Measurements from ENCODE around the gene GDPD1. TPM values are rescaled to one million over a fixed set of nuclear protein-coding genes. Genes with fewer than 3 reads are reported as not detected.

Gene GDPD1
- polyA plus RNA-seq, 1 donor from 2014 or later: 40.1 TPM

GRCh38 chr17:59299400-59300092, 79.2 kb downstream of the GDPD1 start:
- Histone ChIP-seq H3K27ac (ENCODE audit: low read length) (no peak overlapping the region), H4K20me1 (ENCODE audit: insufficient read depth) (no peaks in the 10 kb centered on the region), H3K9me2 (ENCODE audit: insufficient read depth, low read length) (no peaks in the 10 kb centered on the region), H3K36me3 (ENCODE audit: insufficient read depth, low read length) (no peaks in the 10 kb centered on the region), H3K9ac (ENCODE audit: low read length) (no peak overlapping the region), H3K9me3 (ENCODE audit: low read length) (no peaks in the 10 kb centered on the region), H3K4me2 (ENCODE audit: low read length) (no peak overlapping the region), H3K4me3 (ENCODE audit: low read length) (no peak overlapping the region), H3K27me3 (ENCODE audit: insufficient read depth, low read depth, low read length) (no peaks in the 10 kb centered on the region), H3K79me2 (replicated peaks; ENCODE audit: insufficient read depth, low read length) (no peaks in the 10 kb centered on the region), H3F3A (ENCODE audit: insufficient read depth, low read length, poor library complexity, severe bottlenecking) (no peaks in the 10 kb centered on the region), H2AFZ (ENCODE audit: low read depth, low read length) (no peak overlapping the region)
- no peak for TF ChIP-seq TAF1 (IDR thresholded peaks at IDR 0.05; ENCODE audit: low read depth)
- no peak for TF ChIP-seq REST (IDR thresholded peaks at IDR 0.05; ENCODE audit: borderline replicate concordance)
- TF ChIP-seq RAD21 (conservative IDR thresholded peaks at IDR 0.05): no peak
- no peak for TF ChIP-seq CTCF (IDR thresholded peaks at IDR 0.05; ENCODE audit: poor library complexity, severe bottlenecking)
- no peak for TF ChIP-seq EP300 (conservative IDR thresholded peaks at IDR 0.05; ENCODE audit: poor library complexity, severe bottlenecking)
- no peak for TF ChIP-seq SMC3 (conservative IDR thresholded peaks at IDR 0.05; ENCODE audit: poor library complexity)
- no peak for TF ChIP-seq EZH2 (IDR thresholded peaks at IDR 0.05; ENCODE audit: borderline replicate concordance, insufficient read depth, low read length, poor library complexity, severe bottlenecking)
- TF ChIP-seq POLR2AphosphoS5 (IDR thresholded peaks at IDR 0.05): no peak
- no peak for TF ChIP-seq MXI1 (conservative IDR thresholded peaks at IDR 0.05; ENCODE audit: poor library complexity, severe bottlenecking)

GRCh38 chr17:59300941-59301340, 80.6 kb downstream of the GDPD1 start:
- no peaks in the 10 kb centered on the region for H3K36me3 ChIP-seq (ENCODE audit: insufficient read depth, low read length)
- TF ChIP-seq MXI1 (conservative IDR thresholded peaks at IDR 0.05; ENCODE audit: poor library complexity, severe bottlenecking) (no peak), REST (IDR thresholded peaks at IDR 0.05; ENCODE audit: borderline replicate concordance) (no peak), RAD21 (conservative IDR thresholded peaks at IDR 0.05) (no peak)
- H3K9me2 ChIP-seq (ENCODE audit: insufficient read depth, low read length): no peaks in the 10 kb centered on the region

More at GRCh38 chr17:59300941-59301340, 80.6 kb downstream of the GDPD1 start:
- Histone ChIP-seq H3K9ac (ENCODE audit: low read length) (no peak overlapping the region), H3K27me3 (ENCODE audit: insufficient read depth, low read depth, low read length) (no peaks in the 10 kb centered on the region), H3F3A (ENCODE audit: insufficient read depth, low read length, poor library complexity, severe bottlenecking) (no peaks in the 10 kb centered on the region), H3K9me3 (ENCODE audit: low read length) (no peaks in the 10 kb centered on the region), H3K4me3 (ENCODE audit: low read length) (no peak overlapping the region), H3K79me2 (replicated peaks; ENCODE audit: insufficient read depth, low read length) (no peaks in the 10 kb centered on the region), H3K27ac (ENCODE audit: low read length) (no peak overlapping the region), H2AFZ (ENCODE audit: low read depth, low read length) (no peak overlapping the region), H3K4me2 (ENCODE audit: low read length) (no peak overlapping the region), H4K20me1 (ENCODE audit: insufficient read depth) (no peaks in the 10 kb centered on the region)

All from neural cell (in vitro differentiated cells).